SK-N-SH treated with all-trans-retinoic acid at 6 μM for 48 hours (cell line): ENCODE results near the gene COL23A1.

Experiments
- ATAC-seq: fragments of 200-7000 bp; cut with Tn5 transposase; 3 replicates; pipeline ENCODE4 v1.9.1; 2020; ENCODE audit warnings: mild to moderate bottlenecking, moderate library complexity
- ARNTL ChIP-seq: fragments of 450-650 bp; formaldehyde crosslinking; IDR thresholded peaks from 2 replicates; pipeline ENCODE4 v1.5.0; 2020; ENCODE audit warnings: low read depth, mild to moderate bottlenecking, moderate library complexity, borderline replicate concordance
- CSDC2 ChIP-seq: fragments of 250-450 bp; sonication (Bioruptor Pico); IDR thresholded peaks from 2 replicates; pipeline ENCODE4 v1.5.0; 2020; ENCODE audit warnings: mild to moderate bottlenecking, moderate library complexity
- GLIS3 ChIP-seq: fragments of 250-450 bp; sonication (Bioruptor Pico); IDR thresholded peaks from 2 replicates; pipeline ENCODE4 v1.5.0; 2020; ENCODE audit warnings: mild to moderate bottlenecking, moderate library complexity
- ISL1 ChIP-seq: fragments of 250-450 bp; sonication (Bioruptor Pico); IDR thresholded peaks from 2 replicates; pipeline ENCODE4 v2.1.2; 2022; ENCODE audit warnings: mild to moderate bottlenecking, moderate library complexity
- OSR1 ChIP-seq: fragments of 250-450 bp; sonication (Bioruptor Pico); IDR thresholded peaks from 2 replicates; pipeline ENCODE4 v1.8.0; 2022; ENCODE audit warnings: moderate library complexity, mild to moderate bottlenecking, inconsistent platforms
- PPARA ChIP-seq: fragments of 250-450 bp; sonication (Bioruptor Pico); IDR thresholded peaks from 2 replicates; pipeline ENCODE4 v1.5.0; 2020; ENCODE audit warnings: mild to moderate bottlenecking, borderline replicate concordance
- RARB ChIP-seq: fragments of 250-450 bp; sonication (Bioruptor Pico); IDR thresholded peaks from 2 replicates; pipeline ENCODE4 v1.8.0; 2021; ENCODE audit warnings: mild to moderate bottlenecking, moderate library complexity
- SNAI2 ChIP-seq: fragments of 250-450 bp; sonication (Bioruptor Pico); IDR thresholded peaks from 2 replicates; pipeline ENCODE4 v1.5.0; 2020; ENCODE audit warnings: mild to moderate bottlenecking, moderate library complexity
- TCF4 ChIP-seq: fragments of 250-450 bp; sonication (Bioruptor Pico); IDR thresholded peaks from 2 replicates; pipeline ENCODE4 v1.8.0; 2021; ENCODE audit warnings: mild to moderate bottlenecking, moderate library complexity, borderline replicate concordance
- ZC3H10 ChIP-seq: fragments of 250-450 bp; sonication (Bioruptor Pico); IDR thresholded peaks from 2 replicates; pipeline ENCODE4 v1.5.1; 2021; ENCODE audit warnings: mild to moderate bottlenecking, moderate library complexity
- ZFP3 ChIP-seq: fragments of 250-450 bp; sonication (Bioruptor Pico); IDR thresholded peaks from 2 replicates; pipeline ENCODE4 v1.5.0; 2020; ENCODE audit warnings: mild to moderate bottlenecking, moderate library complexity
- ZFP30 ChIP-seq: fragments of 450-650 bp; formaldehyde crosslinking; IDR thresholded peaks from 2 replicates; pipeline ENCODE4 v1.5.0; 2022; ENCODE audit warnings: mild to moderate bottlenecking, moderate library complexity
- ZNF565 ChIP-seq: fragments of 450-650 bp; formaldehyde crosslinking; conservative IDR thresholded peaks from 2 replicates; pipeline ENCODE4 v1.5.0; 2020; ENCODE audit warnings: low read depth, mild to moderate bottlenecking, moderate library complexity
- ZNF70 ChIP-seq: fragments of 450-650 bp; formaldehyde crosslinking; IDR thresholded peaks from 2 replicates; pipeline ENCODE4 v1.5.0; 2020; ENCODE audit warnings: mild to moderate bottlenecking, moderate library complexity
- ZNF8 ChIP-seq: fragments of 450-650 bp; formaldehyde crosslinking; IDR thresholded peaks from 2 replicates; pipeline ENCODE4 v1.5.0; 2020; ENCODE audit warnings: mild to moderate bottlenecking, moderate library complexity
- TF ChIP-seq, protein P1 (sequence below): fragments of 250-450 bp; sonication (Bioruptor Pico); IDR thresholded peaks from 2 replicates; pipeline ENCODE4 v1.5.1; 2021; ENCODE audit warnings: mild to moderate bottlenecking, moderate library complexity
- TF ChIP-seq, protein P2 (sequence below): fragments of 250-450 bp; sonication (Bioruptor Pico); IDR thresholded peaks from 2 replicates; pipeline ENCODE4 v1.8.0; 2020; ENCODE audit warnings: mild to moderate bottlenecking, moderate library complexity, borderline replicate concordance
- TF ChIP-seq, protein P3 (sequence below): fragments of 250-450 bp; sonication (Bioruptor Pico); IDR thresholded peaks from 2 replicates; pipeline ENCODE4 v1.8.0; 2021; ENCODE audit warnings: low read depth, mild to moderate bottlenecking, moderate library complexity, borderline replicate concordance
- TF ChIP-seq, protein P4 (sequence below): fragments of 250-450 bp; sonication (Bioruptor Pico); IDR thresholded peaks from 2 replicates; pipeline ENCODE4 v1.5.1; 2020; ENCODE audit warnings: low read depth, mild to moderate bottlenecking, moderate library complexity

COL23A1 gene

DNA sequence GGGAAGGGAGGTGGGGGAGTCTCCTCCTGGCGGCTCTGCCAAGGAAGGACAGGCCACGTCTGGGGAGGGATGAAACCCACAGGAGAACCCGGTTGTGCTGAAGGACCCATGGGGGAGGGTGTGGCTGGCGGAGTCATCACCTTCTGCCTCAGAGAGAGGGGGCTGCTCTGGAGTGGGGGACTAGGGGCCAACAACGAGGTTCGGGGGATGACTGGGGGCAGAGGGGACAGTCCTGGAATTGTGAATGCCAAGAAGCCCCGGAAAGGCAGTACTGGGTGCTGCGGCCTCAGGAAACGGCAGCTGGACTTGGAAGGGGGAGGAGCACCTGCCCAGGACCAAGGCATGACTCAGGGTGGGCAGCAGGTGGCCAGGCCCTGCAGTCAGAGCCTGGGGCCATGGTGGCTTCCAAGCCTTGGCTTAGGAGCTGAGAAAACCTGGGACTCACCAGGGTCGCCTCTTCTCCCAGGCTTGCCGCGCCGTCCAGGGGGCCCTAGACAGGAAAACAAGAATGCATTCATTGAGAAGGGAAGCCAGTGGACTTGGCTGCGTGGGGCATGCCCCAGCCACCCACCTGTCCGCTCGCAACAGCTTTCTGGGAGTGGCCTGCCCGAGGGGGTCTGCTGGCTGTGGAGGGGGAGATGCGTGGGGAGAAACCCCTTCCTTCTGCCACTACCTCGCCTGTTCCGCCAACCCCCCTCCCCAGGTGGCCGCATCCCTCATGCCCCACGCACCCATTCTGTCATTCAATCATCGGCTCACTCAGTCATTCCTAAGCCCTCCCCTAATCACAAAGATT, 283.6 kb downstream of the COL23A1 start:
- TF ChIP-seq ZNF70 (no peak), ISL1 (CRISPR knock-in tag) (no peak), SNAI2 (CRISPR knock-in tag) (no peak), ZC3H10 (CRISPR knock-in tag) (no peak), ZNF8 (CRISPR knock-in tag) (no peak), OSR1 (no peak), PPARA (CRISPR knock-in tag) (no peak), ZNF565 (no peak), ZFP3 (CRISPR knock-in tag) (no peak), TCF4 (CRISPR knock-in tag) (no peak), ZFP30 (CRISPR knock-in tag) (no peak)
- TF ChIP-seq, protein P1, sequence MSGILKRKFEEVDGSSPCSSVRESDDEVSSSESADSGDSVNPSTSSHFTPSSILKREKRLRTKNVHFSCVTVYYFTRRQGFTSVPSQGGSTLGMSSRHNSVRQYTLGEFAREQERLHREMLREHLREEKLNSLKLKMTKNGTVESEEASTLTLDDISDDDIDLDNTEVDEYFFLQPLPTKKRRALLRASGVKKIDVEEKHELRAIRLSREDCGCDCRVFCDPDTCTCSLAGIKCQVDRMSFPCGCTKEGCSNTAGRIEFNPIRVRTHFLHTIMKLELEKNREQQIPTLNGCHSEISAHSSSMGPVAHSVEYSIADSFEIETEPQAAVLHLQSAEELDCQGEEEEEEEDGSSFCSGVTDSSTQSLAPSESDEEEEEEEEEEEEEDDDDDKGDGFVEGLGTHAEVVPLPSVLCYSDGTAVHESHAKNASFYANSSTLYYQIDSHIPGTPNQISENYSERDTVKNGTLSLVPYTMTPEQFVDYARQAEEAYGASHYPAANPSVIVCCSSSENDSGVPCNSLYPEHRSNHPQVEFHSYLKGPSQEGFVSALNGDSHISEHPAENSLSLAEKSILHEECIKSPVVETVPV (CRISPR knock-in tag) = no peak
- TF ChIP-seq, protein P2, sequence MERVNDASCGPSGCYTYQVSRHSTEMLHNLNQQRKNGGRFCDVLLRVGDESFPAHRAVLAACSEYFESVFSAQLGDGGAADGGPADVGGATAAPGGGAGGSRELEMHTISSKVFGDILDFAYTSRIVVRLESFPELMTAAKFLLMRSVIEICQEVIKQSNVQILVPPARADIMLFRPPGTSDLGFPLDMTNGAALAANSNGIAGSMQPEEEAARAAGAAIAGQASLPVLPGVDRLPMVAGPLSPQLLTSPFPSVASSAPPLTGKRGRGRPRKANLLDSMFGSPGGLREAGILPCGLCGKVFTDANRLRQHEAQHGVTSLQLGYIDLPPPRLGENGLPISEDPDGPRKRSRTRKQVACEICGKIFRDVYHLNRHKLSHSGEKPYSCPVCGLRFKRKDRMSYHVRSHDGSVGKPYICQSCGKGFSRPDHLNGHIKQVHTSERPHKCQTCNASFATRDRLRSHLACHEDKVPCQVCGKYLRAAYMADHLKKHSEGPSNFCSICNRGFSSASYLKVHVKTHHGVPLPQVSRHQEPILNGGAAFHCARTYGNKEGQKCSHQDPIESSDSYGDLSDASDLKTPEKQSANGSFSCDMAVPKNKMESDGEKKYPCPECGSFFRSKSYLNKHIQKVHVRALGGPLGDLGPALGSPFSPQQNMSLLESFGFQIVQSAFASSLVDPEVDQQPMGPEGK (CRISPR knock-in tag) = no peak
- TF ChIP-seq, protein P3, sequence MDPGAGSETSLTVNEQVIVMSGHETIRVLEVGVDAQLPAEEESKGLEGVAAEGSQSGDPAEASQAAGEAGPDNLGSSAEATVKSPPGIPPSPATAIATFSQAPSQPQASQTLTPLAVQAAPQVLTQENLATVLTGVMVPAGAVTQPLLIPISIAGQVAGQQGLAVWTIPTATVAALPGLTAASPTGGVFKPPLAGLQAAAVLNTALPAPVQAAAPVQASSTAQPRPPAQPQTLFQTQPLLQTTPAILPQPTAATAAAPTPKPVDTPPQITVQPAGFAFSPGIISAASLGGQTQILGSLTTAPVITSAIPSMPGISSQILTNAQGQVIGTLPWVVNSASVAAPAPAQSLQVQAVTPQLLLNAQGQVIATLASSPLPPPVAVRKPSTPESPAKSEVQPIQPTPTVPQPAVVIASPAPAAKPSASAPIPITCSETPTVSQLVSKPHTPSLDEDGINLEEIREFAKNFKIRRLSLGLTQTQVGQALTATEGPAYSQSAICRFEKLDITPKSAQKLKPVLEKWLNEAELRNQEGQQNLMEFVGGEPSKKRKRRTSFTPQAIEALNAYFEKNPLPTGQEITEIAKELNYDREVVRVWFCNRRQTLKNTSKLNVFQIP (CRISPR knock-in tag) = no peak
- TF ChIP-seq, all 23 proteins: peak for 0
- no peak for ATAC-seq

DNA sequence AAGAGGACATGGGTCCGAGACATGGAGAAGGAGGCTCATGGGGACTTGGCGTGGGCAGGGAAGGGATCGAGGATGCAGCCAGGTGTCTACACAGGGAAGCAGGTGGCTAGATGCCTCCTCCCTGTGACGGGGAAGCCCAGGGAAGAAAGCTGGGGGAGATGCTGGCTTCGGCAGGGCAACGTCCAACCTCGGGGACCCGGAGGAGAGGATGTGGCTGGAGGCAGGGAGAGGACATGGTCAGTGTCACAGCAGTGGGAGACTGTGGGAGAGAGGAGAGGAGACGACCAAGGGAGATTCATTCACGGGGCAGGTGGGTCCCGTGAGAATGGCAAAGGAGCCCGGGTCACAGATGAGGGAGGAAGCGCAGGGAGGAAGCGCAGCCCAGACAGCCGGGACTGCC, 284.4 kb downstream of the COL23A1 start:
- TF ChIP-seq ARNTL (CRISPR knock-in tag) (no peak), ZNF8 (CRISPR knock-in tag) (no peak), ZNF70 (no peak), ZFP30 (CRISPR knock-in tag) (no peak), GLIS3 (CRISPR knock-in tag) (no peak), ISL1 (CRISPR knock-in tag) (no peak), TCF4 (CRISPR knock-in tag) (no peak), RARB (CRISPR knock-in tag) (no peak), OSR1 (no peak), ZC3H10 (CRISPR knock-in tag) (no peak), ZNF565 (no peak), CSDC2 (no peak), PPARA (CRISPR knock-in tag) (no peak)
- TF ChIP-seq, protein P1 (CRISPR knock-in tag) = no peak
- TF ChIP-seq, protein P2 (CRISPR knock-in tag) = no peak
- TF ChIP-seq, protein P4, sequence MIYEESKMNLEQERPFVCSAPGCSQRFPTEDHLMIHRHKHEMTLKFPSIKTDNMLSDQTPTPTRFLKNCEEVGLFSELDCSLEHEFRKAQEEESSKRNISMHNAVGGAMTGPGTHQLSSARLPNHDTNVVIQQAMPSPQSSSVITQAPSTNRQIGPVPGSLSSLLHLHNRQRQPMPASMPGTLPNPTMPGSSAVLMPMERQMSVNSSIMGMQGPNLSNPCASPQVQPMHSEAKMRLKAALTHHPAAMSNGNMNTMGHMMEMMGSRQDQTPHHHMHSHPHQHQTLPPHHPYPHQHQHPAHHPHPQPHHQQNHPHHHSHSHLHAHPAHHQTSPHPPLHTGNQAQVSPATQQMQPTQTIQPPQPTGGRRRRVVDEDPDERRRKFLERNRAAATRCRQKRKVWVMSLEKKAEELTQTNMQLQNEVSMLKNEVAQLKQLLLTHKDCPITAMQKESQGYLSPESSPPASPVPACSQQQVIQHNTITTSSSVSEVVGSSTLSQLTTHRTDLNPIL (CRISPR knock-in tag) = no peak

More for the DNA sequence above, 284.4 kb downstream of the COL23A1 start:
- ATAC-seq = no peak
